Esophagus squamous epithelium (tissue), 5 donors: ENCODE measurements around the gene B4GALT4. TPM values are rescaled to one million over a fixed set of nuclear protein-coding genes. Genes with fewer than 3 reads are reported as not detected.

Experiments
- DNase-seq: peaks from one replicate; lab custom pipeline; 2025; lab: John Stamatoyannopoulos, UW
- H3K27ac ChIP-seq, 4 donors: fragments of 200-600 bp; sonication (generic); one replicate each; pipeline ENCODE4 v1.5.1; 2016 to 2019; ENCODE audit warnings: mild to moderate bottlenecking in 1 of 4
- H3K27me3 ChIP-seq, 4 donors: fragments of 200-600 bp; sonication (generic); 1 replicate in 3 of 4; 2 replicates in 1 of 4; pipeline versions ENCODE4 v1.5.1 to v1.6.0; 2017 to 2021; ENCODE audit warnings: antibody characterized with exemption in 1 of 4
- H3K36me3 ChIP-seq, 3 donors: fragments of 200-600 bp; sonication (generic); one replicate each; pipeline ENCODE4 v1.5.1; 2016 to 2019
- H3K4me1 ChIP-seq, 3 donors: fragments of 200-600 bp; sonication (generic); one replicate each; pipeline ENCODE4 v1.5.1; 2017 to 2019
- H3K4me3 ChIP-seq, 4 donors: fragments of 200-600 bp; sonication (generic); 1 replicate in 3 of 4; 2 replicates in 1 of 4; pipeline ENCODE4 v1.5.1; 2016 to 2019; ENCODE audit warnings: mild to moderate bottlenecking in 2 of 4, moderate library complexity in 1 of 4
- H3K9me3 ChIP-seq, 3 donors: fragments of 200-600 bp; sonication (generic); one replicate each; pipeline ENCODE4 v1.5.1; 2016 to 2019
- CTCF ChIP-seq, 6 experiments: fragments of 450-650 bp in 4 of 6; fragments of 200-600 bp in 2 of 6; sonication (generic) in 2 of 6; IDR thresholded peaks; one replicate each; pipeline ENCODE4 v1.5.1; 2016 to 2019; ENCODE audit warnings: antibody characterized with exemption in 6 of 6, mild to moderate bottlenecking in 4 of 6, moderate library complexity in 4 of 6
- POLR2A ChIP-seq, 4 donors: fragments of 450-650 bp; IDR thresholded peaks; one replicate each; pipeline ENCODE4 v1.6.1; 2017; ENCODE audit warnings: antibody characterized with exemption in 4 of 4, mild to moderate bottlenecking in 4 of 4, moderate library complexity in 3 of 4
- WGBS, 2 donors: methylation state at CpG; one replicate each; pipeline ENCODE4 v1.1.5; 2018; 5-methylcytosine and 5-hydroxymethylcytosine counted together
- intact Hi-C: fragments of 100-400 bp; cut with DNase I; formaldehyde crosslinking; loops from one replicate; pipeline ENCODE4 v1.15.0; 2022
- total RNA-seq, 4 donors: library from RNA; depleted of rRNA; stranded (reverse); fragments of >200 nt; gene quantifications; one replicate each; pipeline ENCODE4 v1.1.0, GENCODE V29; 2016
- donor health status: DM: yes; HTN: yes; CAD: no.

The B4GALT4 gene
- total RNA-seq, 4 donors from 2014 or later = 12.8 to 21.6 (median 15.9) TPM

GRCh38 chr3:119235151-119235550, 5.5 kb downstream of the B4GALT4 start:
- intact Hi-C loops = loop anchor here (10.0 kb wide), 1 partner anchor 90 kb away; the partner anchor contains the start of gene TEX55
- Histone ChIP-seq H3K9me3 (no peaks in the 10 kb centered on the region), H3K27ac (no peak overlapping the region), H3K27me3 (no peaks in the 10 kb centered on the region), H3K4me3 (no peak overlapping the region), H3K36me3 (peaks cover 0 to 65% (median 0%) of the 10 kb centered on the region in 3 donors), H3K4me1 (peaks cover 4 to 36% (median 16%) of the 10 kb centered on the region in 3 donors)
- no peak for DNase-seq
- WGBS, 2 donors = 75 to 79% methylated on average over 1 of the region's 1 CpG
- TF ChIP-seq CTCF (IDR thresholded peaks at IDR 0.05) (no peak), POLR2A (IDR thresholded peaks at IDR 0.05) (no peak)

DNA sequence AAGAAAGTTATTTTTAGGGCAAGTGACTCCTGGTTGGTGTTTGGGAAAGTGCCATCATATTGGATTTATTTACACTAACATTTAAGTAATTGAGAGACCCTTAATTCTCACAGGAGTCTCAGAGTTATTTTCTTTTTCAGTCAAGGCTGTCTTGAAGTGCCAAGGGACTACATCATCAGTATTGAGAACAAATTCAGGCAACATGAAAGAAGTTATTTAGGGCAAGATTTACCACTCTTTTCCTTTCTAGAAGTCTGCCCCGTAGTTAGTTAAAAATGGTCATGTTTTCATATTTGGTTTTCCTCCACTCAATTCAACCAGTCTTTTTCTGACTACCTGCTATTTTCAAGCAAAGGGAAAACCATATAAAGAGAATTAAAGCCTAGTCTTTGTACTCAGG, 6.1 kb downstream of the B4GALT4 start:
- H3K36me3 ChIP-seq = peaks cover 0 to 70% (median 0%) of the 10 kb centered on the region in 3 donors
- TF ChIP-seq CTCF (IDR thresholded peaks at IDR 0.05) (no peak), POLR2A (IDR thresholded peaks at IDR 0.05) (no peak)
- H3K4me1 ChIP-seq = peaks cover 4 to 30% (median 11%) of the 10 kb centered on the region in 3 donors
- DNase-seq = no peak
- WGBS, 2 donors = 57 to 67% methylated on average over 1 of the region's 1 CpG
- H3K27ac ChIP-seq = no peak overlapping the region
- H3K4me3 ChIP-seq = no peak overlapping the region
- intact Hi-C loops = loop anchor here (10.0 kb wide), 1 partner anchor 90 kb away; the partner anchor contains the start of gene TEX55
- no peaks in the 10 kb centered on the region for H3K9me3 ChIP-seq
- H3K27me3 ChIP-seq = no peaks in the 10 kb centered on the region

DNA sequence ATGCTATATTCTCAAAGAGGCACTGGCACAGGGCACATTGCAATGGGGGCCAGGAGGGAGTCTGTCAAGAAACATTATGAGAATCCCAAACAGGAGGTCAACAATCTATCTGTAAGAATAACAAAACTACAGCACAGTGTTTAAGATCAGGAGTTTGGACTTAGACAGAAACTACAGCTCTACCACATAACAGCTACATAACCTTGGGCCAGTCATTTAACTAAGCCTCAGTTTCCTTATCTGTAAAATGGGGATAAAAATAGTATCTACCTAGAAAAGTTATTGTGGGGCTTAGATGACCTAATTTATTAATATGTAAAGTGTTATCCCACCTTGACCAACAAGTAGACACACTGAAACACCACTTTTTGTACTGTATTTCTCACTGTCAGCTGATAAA, 9.9 kb downstream of the B4GALT4 start:
- peaks cover 3 to 96% (median 7%) of the 10 kb centered on the region in 3 donors for H3K36me3 ChIP-seq
- TF ChIP-seq POLR2A (IDR thresholded peaks at IDR 0.05) (no peak), CTCF (IDR thresholded peaks at IDR 0.05) (no peak)

DNA sequence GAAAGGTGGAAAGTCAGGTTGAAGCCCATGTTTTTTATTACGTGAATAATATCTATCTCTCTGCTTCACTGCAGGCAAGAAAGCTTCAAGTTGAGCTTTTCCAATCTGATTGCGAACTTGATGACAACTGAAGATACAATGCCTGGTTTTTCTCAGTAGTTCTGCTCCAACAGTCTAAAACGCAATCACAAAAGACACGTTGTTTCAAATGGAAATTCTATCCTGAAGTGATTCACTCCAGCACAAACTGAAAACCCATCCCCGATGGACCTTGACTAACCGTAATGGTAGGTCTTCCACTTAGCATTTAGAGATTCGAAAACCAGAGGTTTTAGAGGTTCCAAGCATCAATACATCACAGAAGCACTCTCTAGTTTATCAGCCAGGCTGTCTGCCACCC, 10.6 kb downstream of the B4GALT4 start:
- no peak for DNase-seq
- 92% methylated on average over 7 of the region's 7 CpGs for WGBS, 2 donors
- no peaks in the 10 kb centered on the region for H3K27me3 ChIP-seq
- TF ChIP-seq POLR2A (IDR thresholded peaks at IDR 0.05) (no peak), CTCF (IDR thresholded peaks at IDR 0.05) (no peak)
- H3K4me1 ChIP-seq = peaks cover 0 to under 1% (median 0%) of the 10 kb centered on the region in 3 donors
- no peaks in the 10 kb centered on the region for H3K9me3 ChIP-seq
- H3K4me3 ChIP-seq = no peak overlapping the region
- no peak overlapping the region for H3K27ac ChIP-seq
- H3K36me3 ChIP-seq = peaks cover 3 to 96% (median 7%) of the 10 kb centered on the region in 3 donors
- intact Hi-C loops = loop anchor here (10.0 kb wide), 1 partner anchor 85 kb away; the partner anchor contains the start of gene TEX55

More for the DNA sequence above, 9.9 kb downstream of the B4GALT4 start:
- no peaks in the 10 kb centered on the region for H3K9me3 ChIP-seq
- no peak for DNase-seq
- no peak overlapping the region for H3K27ac ChIP-seq
- intact Hi-C loops = loop anchor here (10.0 kb wide), 1 partner anchor 86 kb away; the partner anchor contains the start of gene TEX55
- peaks cover 0 to 5% (median 0%) of the 10 kb centered on the region in 3 donors for H3K4me1 ChIP-seq
- no peak overlapping the region for H3K4me3 ChIP-seq
- no peaks in the 10 kb centered on the region for H3K27me3 ChIP-seq

DNA sequence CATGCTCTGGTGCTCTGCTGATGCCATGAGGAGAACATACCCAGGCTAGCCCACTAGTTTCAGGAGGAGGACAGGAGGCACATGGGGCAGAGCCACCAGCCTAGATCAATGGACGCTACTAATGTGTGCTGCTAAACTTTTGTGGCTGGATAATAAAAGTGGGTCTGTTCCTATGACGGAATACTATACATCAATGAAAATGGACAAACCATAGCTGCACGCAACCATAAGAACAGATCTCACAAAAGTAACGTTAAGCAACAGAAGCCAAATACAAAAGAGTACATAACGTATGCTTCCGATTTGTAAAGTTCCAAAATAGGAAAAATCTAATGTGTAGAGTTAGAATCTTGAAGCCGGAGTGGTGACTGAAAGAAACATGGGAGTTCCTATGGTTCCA, 11.5 kb downstream of the B4GALT4 start:
- DNase-seq = no peak
- intact Hi-C loops = no loop called here
- no peak overlapping the region for H3K4me3 ChIP-seq
- WGBS, 2 donors = 86 to 88% methylated on average over 6 to 7 of the region's 7 CpGs
- no peak overlapping the region for H3K27ac ChIP-seq
- no peaks in the 10 kb centered on the region for H3K9me3 ChIP-seq
- TF ChIP-seq POLR2A (IDR thresholded peaks at IDR 0.05) = no peak
- no peak for TF ChIP-seq CTCF (IDR thresholded peaks at IDR 0.05)
- peaks cover 3 to 95% (median 7%) of the 10 kb centered on the region in 3 donors for H3K36me3 ChIP-seq
- no peaks in the 10 kb centered on the region for H3K4me1 ChIP-seq
- H3K27me3 ChIP-seq = no peaks in the 10 kb centered on the region
